ENCODE results near the gene DLG1. TPM values are rescaled to one million over a fixed set of nuclear protein-coding genes. Genes with fewer than 3 reads are reported as not detected.

Gene DLG1
- total and polyA plus RNA-seq, 12 donors: 20.7 to 97.4 (median 54.0) TPM

GRCh38 chr3:197028728-197029510 is 269.5 kb downstream of the DLG1 start:
- ATAC-seq (no peak), DNase-seq (no peak)
- TF ChIP-seq CTCF (IDR thresholded peaks at IDR 0.05): no peak
- Histone ChIP-seq H3K9me3 (no peaks in the 10 kb centered on the region), H3K27ac (peak overlapping the region in 7 of 10 donors; percentile 40 to 72 (median 64)), H3K4me1 (peaks cover 0 to 39% (median 23%) of the 10 kb centered on the region in 9 donors), H3K4me3 (peak overlapping the region; percentile 29 to 65 (median 54)), H3K36me3 (no peaks in the 10 kb centered on the region), H3K27me3 (peaks cover 0 to 31% (median 11%) of the 10 kb centered on the region in 7 donors)
- WGBS, 2 donors: 7 to 10% methylated on average over 65 to 67 of the region's 67 CpGs
- intact Hi-C loops (cut with DNase I): no loop called here

- peak overlapping the region in 7 of 10 donors; percentile 44 to 65 (median 59) for H3K4me3 ChIP-seq
- H3K27ac ChIP-seq: peak overlapping the region in 4 of 10 donors; percentile 1 to 64 (median 25)
- H3K9me3 ChIP-seq: no peaks in the 10 kb centered on the region
- no peak for TF ChIP-seq CTCF (IDR thresholded peaks at IDR 0.05)
- H3K27me3 ChIP-seq: peaks cover 0 to 39% (median 13%) of the 10 kb centered on the region in 7 donors
- WGBS, 2 donors: 84 to 87% methylated on average over 22 of the region's 22 CpGs
- H3K36me3 ChIP-seq: no peaks in the 10 kb centered on the region
- intact Hi-C loops (cut with DNase I): no loop called here
- ATAC-seq: no peak
- DNase-seq: no peak
- H3K4me1 ChIP-seq: peaks cover 0 to 46% (median 25%) of the 10 kb centered on the region in 9 donors
Measured at GRCh38 chr3:197027896-197028727, 270.3 kb downstream of the DLG1 start.

- DNase-seq (no peak), ATAC-seq (no peak)
- 93 to 94% methylated on average over 27 to 29 of the region's 29 CpGs for WGBS, 2 donors
- H3K9me3 ChIP-seq: no peaks in the 10 kb centered on the region
- H3K4me3 ChIP-seq: no peak overlapping the region
- H3K36me3 ChIP-seq: no peaks in the 10 kb centered on the region
- H3K27me3 ChIP-seq: peaks cover 0 to 47% (median 13%) of the 10 kb centered on the region in 7 donors
- H3K4me1 ChIP-seq: peaks cover 0 to 52% (median 26%) of the 10 kb centered on the region in 9 donors
- TF ChIP-seq CTCF (IDR thresholded peaks at IDR 0.05): no peak
- intact Hi-C loops (cut with DNase I): no loop called here
- no peak overlapping the region for H3K27ac ChIP-seq
Measured at GRCh38 chr3:197027151-197027895, 271.1 kb downstream of the DLG1 start.

GRCh38 chr3:197026481-197026866 is 271.9 kb downstream of the DLG1 start:
- intact Hi-C loops (cut with DNase I): no loop called here
- no peaks in the 10 kb centered on the region for H3K9me3 ChIP-seq
- H3K4me1 ChIP-seq: peaks cover 0 to 45% (median 26%) of the 10 kb centered on the region in 9 donors
- H3K27me3 ChIP-seq: peaks cover 0 to 51% (median 13%) of the 10 kb centered on the region in 7 donors
- 81 to 84% methylated on average over 9 of the region's 9 CpGs for WGBS, 2 donors
- ATAC-seq (no peak), DNase-seq (no peak)
- no peak overlapping the region for H3K4me3 ChIP-seq
- H3K27ac ChIP-seq: no peak overlapping the region
- H3K36me3 ChIP-seq: no peaks in the 10 kb centered on the region
- no peak for TF ChIP-seq CTCF (IDR thresholded peaks at IDR 0.05)

Data from heart right ventricle (tissue), 16 donors.